HEK293 (cell line): ENCODE data around the gene ECE1.

Source experiments
- CTCF ChIA-PET: fragments of 350-600 bp; formaldehyde crosslinking; extraction: SDS; loops from one replicate; lab custom pipeline; 2021; ENCODE audit warnings: antibody characterized with exemption; lab: Yijun Ruan, JAX
- POLR2A ChIA-PET: fragments of 300-600 bp; formaldehyde crosslinking; extraction: SDS; loops from one replicate; lab custom pipeline; 2020; ENCODE audit warnings: antibody characterized with exemption, inconsistent platforms; lab: Yijun Ruan, JAX
- H3K27ac ChIP-seq: fragments of 200-500 bp; sonication (Bioruptor generic); 2 replicates; pipeline ENCODE4 v1.5.1; 2014; ENCODE audit warnings: low read depth, low read length, control low read depth, inconsistent platforms; ENCODE audit errors: extremely low read depth
- H3K36me3 ChIP-seq, 2 experiments: fragments of 200-500 bp in 1 of 2; sonication (Bioruptor generic) in 1 of 2; 1 replicate in 1 of 2; 2 replicates in 1 of 2; pipeline ENCODE4 v1.5.1; 2014 to 2017; ENCODE audit warnings: inconsistent platforms in 2 of 2, low read length in 2 of 2; ENCODE audit not compliant: control insufficient read depth in 2 of 2, insufficient read depth in 1 of 2
- H3K4me1 ChIP-seq: fragments of 200-500 bp; sonication (Bioruptor generic); 2 replicates; pipeline ENCODE4 v1.5.1; 2014; ENCODE audit warnings: mild to moderate bottlenecking, low read length, inconsistent platforms; ENCODE audit not compliant: control insufficient read depth, insufficient read depth
- H3K4me3 ChIP-seq: 2 replicates; pipeline ENCODE4 v1.5.1; 2011; ENCODE audit warnings: low read depth, mild to moderate bottlenecking, control low read depth, low read length, moderate library complexity
- H3K9me3 ChIP-seq: fragments of 200-500 bp; sonication (Bioruptor generic); 2 replicates; pipeline ENCODE4 v1.5.1; 2014; ENCODE audit warnings: low read depth, low read length, inconsistent platforms; ENCODE audit not compliant: control insufficient read depth, insufficient read depth
- GLI4 ChIP-seq: fragments of 450-650 bp; formaldehyde crosslinking; IDR thresholded peaks from 2 replicates; pipeline ENCODE4 v1.5.1; 2016; ENCODE audit warnings: missing biosample characterization, missing genetic modification characterization
- GLIS1 ChIP-seq: fragments of 450-650 bp; formaldehyde crosslinking; IDR thresholded peaks from 2 replicates; pipeline ENCODE4 v1.5.1; 2016; ENCODE audit warnings: missing biosample characterization, missing genetic modification characterization
- KLF7 ChIP-seq: fragments of 450-650 bp; formaldehyde crosslinking; IDR thresholded peaks from 2 replicates; pipeline ENCODE4 v1.5.1; 2016; ENCODE audit warnings: missing biosample characterization, missing genetic modification characterization, borderline replicate concordance
- MEIS1 ChIP-seq: sonication (generic); formaldehyde crosslinking; IDR thresholded peaks from 2 replicates; pipeline ENCODE4 v1.8.1; 2022; ENCODE audit warnings: missing genetic modification reagents, mild to moderate bottlenecking, borderline replicate concordance
- REPIN1 ChIP-seq: fragments of 450-650 bp; formaldehyde crosslinking; IDR thresholded peaks from 2 replicates; pipeline ENCODE4 v1.5.1; 2017; ENCODE audit warnings: missing biosample characterization, missing genetic modification characterization, low read depth
- SP2 ChIP-seq: fragments of 450-650 bp; formaldehyde crosslinking; IDR thresholded peaks from 2 replicates; pipeline ENCODE4 v1.5.1; 2016; ENCODE audit warnings: missing biosample characterization, missing genetic modification characterization
- TRIM28 ChIP-seq: IDR thresholded peaks from 2 replicates; pipeline ENCODE4 v1.6.1; 2011; ENCODE audit warnings: low read length, control low read depth, borderline replicate concordance
- TSHZ1 ChIP-seq: fragments of 450-650 bp; formaldehyde crosslinking; IDR thresholded peaks from 2 replicates; pipeline ENCODE4 v1.5.1; 2016; ENCODE audit warnings: missing biosample characterization, missing genetic modification characterization, borderline replicate concordance
- YY2 ChIP-seq: fragments of 450-650 bp; formaldehyde crosslinking; IDR thresholded peaks from 2 replicates; pipeline ENCODE4 v1.5.1; 2016; ENCODE audit warnings: missing biosample characterization, missing genetic modification characterization
- ZBTB17 ChIP-seq: fragments of 450-650 bp; formaldehyde crosslinking; IDR thresholded peaks from 2 replicates; pipeline ENCODE4 v1.5.1; 2016; ENCODE audit warnings: missing biosample characterization, missing genetic modification characterization
- ZNF121 ChIP-seq: fragments of 450-650 bp; formaldehyde crosslinking; IDR thresholded peaks from 2 replicates; pipeline ENCODE4 v1.5.1; 2016; ENCODE audit warnings: missing biosample characterization, missing genetic modification characterization
- ZNF184 ChIP-seq: fragments of 450-650 bp; IDR thresholded peaks from 2 replicates; pipeline ENCODE4 v1.5.1; 2018; ENCODE audit warnings: missing biosample characterization, mild to moderate bottlenecking, missing genetic modification characterization
- ZNF366 ChIP-seq: fragments of 450-650 bp; formaldehyde crosslinking; conservative IDR thresholded peaks from 2 replicates; pipeline ENCODE4 v1.5.1; 2016; ENCODE audit warnings: missing biosample characterization, missing genetic modification characterization
- ZNF423 ChIP-seq: fragments of 450-650 bp; formaldehyde crosslinking; IDR thresholded peaks from 2 replicates; pipeline ENCODE4 v1.5.1; 2016; ENCODE audit warnings: missing biosample characterization, missing genetic modification characterization
- ZNF623 ChIP-seq: fragments of 450-650 bp; formaldehyde crosslinking; IDR thresholded peaks from 2 replicates; pipeline ENCODE4 v1.5.1; 2016; ENCODE audit warnings: missing biosample characterization, missing genetic modification characterization
- ZNF791 ChIP-seq: fragments of 450-650 bp; formaldehyde crosslinking; IDR thresholded peaks from 2 replicates; pipeline ENCODE4 v1.5.1; 2016; ENCODE audit warnings: missing biosample characterization, missing genetic modification characterization
- TF ChIP-seq, protein P1 (sequence below): fragments of 450-650 bp; formaldehyde crosslinking; IDR thresholded peaks from 2 replicates; pipeline ENCODE4 v1.5.1; 2016; ENCODE audit warnings: missing biosample characterization, missing genetic modification characterization
- TF ChIP-seq, protein P2 (sequence below): fragments of 450-650 bp; formaldehyde crosslinking; optimal IDR thresholded peaks from 2 replicates; pipeline ENCODE3; 2016; ENCODE audit warnings: missing biosample characterization, mild to moderate bottlenecking, missing genetic modification characterization
- TF ChIP-seq, protein P3 (sequence below): fragments of 450-650 bp; formaldehyde crosslinking; IDR thresholded peaks from 2 replicates; pipeline ENCODE4 v1.5.0; 2017; ENCODE audit warnings: missing biosample characterization, missing genetic modification characterization, borderline replicate concordance

ECE1 gene

GRCh38 chr1:21334214-21335087 is 44.2 kb upstream of the ECE1 start (continued):
- TF ChIP-seq, protein P1, sequence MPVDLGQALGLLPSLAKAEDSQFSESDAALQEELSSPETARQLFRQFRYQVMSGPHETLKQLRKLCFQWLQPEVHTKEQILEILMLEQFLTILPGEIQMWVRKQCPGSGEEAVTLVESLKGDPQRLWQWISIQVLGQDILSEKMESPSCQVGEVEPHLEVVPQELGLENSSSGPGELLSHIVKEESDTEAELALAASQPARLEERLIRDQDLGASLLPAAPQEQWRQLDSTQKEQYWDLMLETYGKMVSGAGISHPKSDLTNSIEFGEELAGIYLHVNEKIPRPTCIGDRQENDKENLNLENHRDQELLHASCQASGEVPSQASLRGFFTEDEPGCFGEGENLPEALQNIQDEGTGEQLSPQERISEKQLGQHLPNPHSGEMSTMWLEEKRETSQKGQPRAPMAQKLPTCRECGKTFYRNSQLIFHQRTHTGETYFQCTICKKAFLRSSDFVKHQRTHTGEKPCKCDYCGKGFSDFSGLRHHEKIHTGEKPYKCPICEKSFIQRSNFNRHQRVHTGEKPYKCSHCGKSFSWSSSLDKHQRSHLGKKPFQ, result peak; percentile 92
- TF ChIP-seq ZNF366 (tag by site-specific recombination), result peak; percentile 33; the same call in 1 of the 2 replicates
- TF ChIP-seq ZNF423 (tag by site-specific recombination), result peak; percentile 56; the same call in 1 of the 2 replicates
- TF ChIP-seq, protein P2, sequence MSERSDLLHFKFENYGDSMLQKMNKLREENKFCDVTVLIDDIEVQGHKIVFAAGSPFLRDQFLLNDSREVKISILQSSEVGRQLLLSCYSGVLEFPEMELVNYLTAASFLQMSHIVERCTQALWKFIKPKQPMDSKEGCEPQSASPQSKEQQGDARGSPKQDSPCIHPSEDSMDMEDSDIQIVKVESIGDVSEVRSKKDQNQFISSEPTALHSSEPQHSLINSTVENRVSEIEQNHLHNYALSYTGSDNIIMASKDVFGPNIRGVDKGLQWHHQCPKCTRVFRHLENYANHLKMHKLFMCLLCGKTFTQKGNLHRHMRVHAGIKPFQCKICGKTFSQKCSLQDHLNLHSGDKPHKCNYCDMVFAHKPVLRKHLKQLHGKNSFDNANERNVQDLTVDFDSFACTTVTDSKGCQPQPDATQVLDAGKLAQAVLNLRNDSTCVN (tag by site-specific recombination), result peak; percentile 25
- TF ChIP-seq MEIS1, result no peak
- TF ChIP-seq ZNF623 (tag by site-specific recombination), result peak; percentile 87
- TF ChIP-seq YY2 (tag by site-specific recombination), result no peak
- TF ChIP-seq, protein P3, sequence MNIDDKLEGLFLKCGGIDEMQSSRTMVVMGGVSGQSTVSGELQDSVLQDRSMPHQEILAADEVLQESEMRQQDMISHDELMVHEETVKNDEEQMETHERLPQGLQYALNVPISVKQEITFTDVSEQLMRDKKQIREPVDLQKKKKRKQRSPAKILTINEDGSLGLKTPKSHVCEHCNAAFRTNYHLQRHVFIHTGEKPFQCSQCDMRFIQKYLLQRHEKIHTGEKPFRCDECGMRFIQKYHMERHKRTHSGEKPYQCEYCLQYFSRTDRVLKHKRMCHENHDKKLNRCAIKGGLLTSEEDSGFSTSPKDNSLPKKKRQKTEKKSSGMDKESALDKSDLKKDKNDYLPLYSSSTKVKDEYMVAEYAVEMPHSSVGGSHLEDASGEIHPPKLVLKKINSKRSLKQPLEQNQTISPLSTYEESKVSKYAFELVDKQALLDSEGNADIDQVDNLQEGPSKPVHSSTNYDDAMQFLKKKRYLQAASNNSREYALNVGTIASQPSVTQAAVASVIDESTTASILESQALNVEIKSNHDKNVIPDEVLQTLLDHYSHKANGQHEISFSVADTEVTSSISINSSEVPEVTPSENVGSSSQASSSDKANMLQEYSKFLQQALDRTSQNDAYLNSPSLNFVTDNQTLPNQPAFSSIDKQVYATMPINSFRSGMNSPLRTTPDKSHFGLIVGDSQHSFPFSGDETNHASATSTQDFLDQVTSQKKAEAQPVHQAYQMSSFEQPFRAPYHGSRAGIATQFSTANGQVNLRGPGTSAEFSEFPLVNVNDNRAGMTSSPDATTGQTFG (tag by site-specific recombination), result no peak
- no peak for TF ChIP-seq REPIN1 (tag by site-specific recombination)
- peak; percentile 97 for TF ChIP-seq KLF7 (tag by site-specific recombination)
- no peak for TF ChIP-seq TRIM28
- no peak for TF ChIP-seq ZNF791
- peak; percentile 74 for TF ChIP-seq ZBTB17
- TF ChIP-seq GLI4, result no peak
- peak; percentile 40; the same call in 1 of the 2 replicates for TF ChIP-seq GLIS1 (tag by site-specific recombination)
- no peak for TF ChIP-seq TSHZ1 (tag by site-specific recombination)
- peak; percentile 71 for TF ChIP-seq SP2 (tag by site-specific recombination)

- Histone ChIP-seq H3K27ac (no peak overlapping the region), H3K36me3 (no peaks in the 10 kb centered on the region), H3K4me3 (no peak overlapping the region), H3K9me3 (no peaks in the 10 kb centered on the region), H3K4me1 (peaks cover 33% of the 10 kb centered on the region)
- TF ChIP-seq ZNF184 (tag by site-specific recombination) (no peak), ZNF121 (tag by site-specific recombination) (0 out of 2 replicates have a peak, but pooled peaks have one; percentile 33)
- POLR2A ChIA-PET, result no interaction called here
- CTCF ChIA-PET, result interaction anchor here (0.6 to 7.8 kb wide), 19 partner anchors 10 to 934 kb away, joined by 3 to 79 read pairs (median 4); no protein-coding TSS in a partner anchor
Measured at GRCh38 chr1:21333824-21334213, 43.6 kb upstream of the ECE1 start.
